GM08714 (cell line): ENCODE data around the gene CTSL.
A peak's percentile ranks its signal among the peaks of the same experiment; 100 is the strongest.
"Not testable (repeated sequence)": the region's sequence is repeated elsewhere in the genome, so short reads cannot be mapped to it uniquely, and the experiment has no call there.

Experiments used
- H3K4me3 ChIP-seq: fragments of 200-500 bp; sonication (Bioruptor generic); 2 replicates; pipeline ENCODE4 v1.5.1; 2014; ENCODE audit warnings: mild to moderate bottlenecking, low read length, inconsistent platforms
- ZNF274 ChIP-seq: IDR thresholded peaks from 2 replicates; pipeline ENCODE4 v1.6.1; 2012; ENCODE audit warnings: mild to moderate bottlenecking, low read depth, low read length

The CTSL gene

DNA sequence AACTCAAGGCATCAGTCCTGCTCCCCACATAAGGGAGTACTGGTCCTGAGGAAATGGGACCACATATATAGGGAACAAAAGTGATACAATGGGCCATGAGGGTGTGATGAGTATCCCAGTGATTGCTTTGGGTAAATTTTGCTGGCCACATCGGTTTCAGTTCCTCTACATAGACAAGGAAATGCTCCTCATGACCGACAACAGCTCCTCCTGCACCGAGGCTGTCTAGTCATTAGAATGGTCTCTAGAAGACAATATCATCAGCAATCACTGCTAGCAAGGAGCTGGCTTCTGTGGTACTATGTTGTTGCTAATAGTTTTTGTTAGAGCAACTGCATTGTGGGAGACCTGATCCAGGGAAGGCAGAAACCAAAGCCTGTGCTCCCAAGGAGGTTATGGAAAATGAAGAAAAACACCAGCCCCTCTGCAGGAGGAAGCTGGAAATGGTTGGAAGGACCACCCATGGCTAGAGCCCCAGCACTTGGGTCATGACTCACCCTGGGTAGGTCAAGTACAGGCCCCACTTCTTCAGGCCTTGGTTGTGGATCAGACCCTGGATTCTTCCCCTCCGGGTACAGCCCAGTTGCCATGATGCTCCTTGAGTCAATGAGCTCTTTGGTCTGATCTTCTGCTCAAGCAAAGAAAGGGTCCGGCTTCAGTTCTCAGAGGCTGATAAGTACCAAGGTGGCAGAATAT, 3.4 kb upstream of the CTSL start:
- no peak overlapping the region for H3K4me3 ChIP-seq
- TF ChIP-seq ZNF274 = no peak

DNA sequence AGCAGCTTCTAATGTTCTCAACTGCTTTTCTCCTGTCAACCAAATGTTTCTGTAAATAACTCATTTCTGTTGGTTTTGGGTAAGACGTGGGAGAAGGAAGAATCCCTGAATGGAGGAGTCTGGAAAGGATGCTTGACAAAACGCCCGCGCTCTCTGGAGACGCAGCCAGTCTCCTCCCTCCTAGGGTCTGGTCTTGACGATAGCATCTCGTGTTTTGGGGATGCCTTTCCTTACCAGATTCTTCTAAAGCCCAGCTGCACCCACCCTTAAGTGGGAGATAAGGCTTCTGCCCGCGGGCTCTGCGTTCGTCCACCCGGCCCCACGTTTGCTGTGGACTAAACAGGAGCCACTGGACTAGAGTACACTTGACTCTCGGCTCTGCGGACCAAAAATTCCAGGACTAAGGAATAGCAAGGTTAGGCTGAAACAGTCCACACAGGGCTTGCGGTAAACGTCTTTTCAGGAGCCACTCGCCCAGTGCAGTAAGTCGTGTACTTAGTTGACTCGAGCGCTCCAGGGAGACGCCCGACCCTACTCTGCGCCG, 491 bp upstream of the CTSL start:
- TF ChIP-seq ZNF274 = no peak
- peak overlapping the region; percentile 23; the same call in 1 of the 2 replicates for H3K4me3 ChIP-seq

DNA sequence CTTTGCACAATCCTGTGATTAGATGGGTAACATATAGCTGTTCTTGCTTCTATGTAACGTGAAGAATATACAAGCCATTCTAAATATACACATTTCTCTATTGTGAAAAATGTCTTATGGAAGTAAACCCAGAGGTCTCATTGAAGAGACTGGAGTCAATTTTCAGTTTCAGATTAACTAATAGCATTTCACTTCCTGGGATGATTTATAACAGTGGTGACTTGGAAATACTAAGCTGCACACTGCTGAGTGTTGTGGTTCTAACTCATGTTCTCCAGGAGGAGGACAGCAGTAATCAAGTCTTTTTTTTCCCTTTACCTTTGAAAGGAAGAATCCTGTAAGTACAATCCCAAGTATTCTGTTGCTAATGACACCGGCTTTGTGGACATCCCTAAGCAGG, 3.3 kb downstream of the CTSL start:
- no peak for TF ChIP-seq ZNF274
- H3K4me3 ChIP-seq = no peak overlapping the region

DNA sequence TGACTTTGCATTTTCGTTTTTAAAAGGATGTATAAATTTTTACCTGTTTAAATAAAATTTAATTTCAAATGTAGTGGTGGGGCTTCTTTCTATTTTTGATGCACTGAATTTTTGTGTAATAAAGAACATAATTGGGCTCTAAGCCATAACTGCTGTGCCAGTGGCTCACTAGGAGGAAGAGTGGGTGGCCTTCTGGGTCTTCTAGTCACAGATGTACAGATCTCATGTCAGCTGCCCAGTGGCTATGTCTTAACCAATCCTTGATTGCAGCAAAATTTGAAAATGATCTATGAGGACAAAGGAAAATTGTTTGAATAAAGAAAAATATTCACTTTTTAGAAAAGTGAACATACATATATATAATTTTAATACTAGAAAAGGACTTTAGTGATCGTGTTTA, 5.4 kb downstream of the CTSL start:
- no peak for TF ChIP-seq ZNF274
- H3K4me3 ChIP-seq = no peak overlapping the region

DNA sequence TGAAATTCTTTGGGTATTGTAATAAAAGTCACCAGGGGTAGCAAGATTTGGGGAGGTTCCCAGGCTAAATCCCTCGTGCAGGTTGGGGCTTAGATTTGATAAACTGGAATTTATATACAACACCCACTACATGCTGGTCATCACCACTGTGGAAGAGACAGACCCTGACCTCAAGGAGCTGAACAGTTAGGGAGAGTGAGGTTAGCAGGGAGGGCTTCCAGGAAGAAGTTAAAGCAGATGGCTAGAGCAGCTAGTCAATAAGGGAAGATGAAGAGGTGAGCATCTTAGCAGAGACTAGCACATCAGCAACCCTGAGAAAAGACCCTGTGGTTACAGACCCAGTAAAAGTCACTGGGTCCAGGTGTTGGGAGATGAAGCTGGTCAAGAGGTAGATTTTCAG, 6.4 kb downstream of the CTSL start:
- no peak overlapping the region for H3K4me3 ChIP-seq
- TF ChIP-seq ZNF274 = no peak

DNA sequence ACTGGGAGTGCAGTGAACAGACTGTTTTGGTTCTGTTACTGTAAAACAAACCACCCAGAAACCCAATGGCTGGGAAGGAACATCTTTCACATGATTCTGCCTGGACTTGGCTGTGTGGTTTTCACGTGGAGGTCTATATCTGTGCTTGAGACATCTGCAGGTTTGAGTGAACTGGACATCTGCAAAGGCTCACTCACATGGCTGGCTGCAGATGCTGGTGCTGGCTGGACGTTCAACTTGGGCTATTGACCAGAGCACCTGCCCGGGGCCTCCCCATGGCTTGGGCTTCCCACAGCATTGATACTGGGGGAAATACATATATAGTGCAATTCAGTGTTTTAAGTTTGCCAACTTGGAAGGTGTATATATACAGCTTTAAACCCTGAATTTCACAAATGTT, 6.8 kb downstream of the CTSL start:
- TF ChIP-seq ZNF274 = no peak
- no peak overlapping the region for H3K4me3 ChIP-seq

DNA sequence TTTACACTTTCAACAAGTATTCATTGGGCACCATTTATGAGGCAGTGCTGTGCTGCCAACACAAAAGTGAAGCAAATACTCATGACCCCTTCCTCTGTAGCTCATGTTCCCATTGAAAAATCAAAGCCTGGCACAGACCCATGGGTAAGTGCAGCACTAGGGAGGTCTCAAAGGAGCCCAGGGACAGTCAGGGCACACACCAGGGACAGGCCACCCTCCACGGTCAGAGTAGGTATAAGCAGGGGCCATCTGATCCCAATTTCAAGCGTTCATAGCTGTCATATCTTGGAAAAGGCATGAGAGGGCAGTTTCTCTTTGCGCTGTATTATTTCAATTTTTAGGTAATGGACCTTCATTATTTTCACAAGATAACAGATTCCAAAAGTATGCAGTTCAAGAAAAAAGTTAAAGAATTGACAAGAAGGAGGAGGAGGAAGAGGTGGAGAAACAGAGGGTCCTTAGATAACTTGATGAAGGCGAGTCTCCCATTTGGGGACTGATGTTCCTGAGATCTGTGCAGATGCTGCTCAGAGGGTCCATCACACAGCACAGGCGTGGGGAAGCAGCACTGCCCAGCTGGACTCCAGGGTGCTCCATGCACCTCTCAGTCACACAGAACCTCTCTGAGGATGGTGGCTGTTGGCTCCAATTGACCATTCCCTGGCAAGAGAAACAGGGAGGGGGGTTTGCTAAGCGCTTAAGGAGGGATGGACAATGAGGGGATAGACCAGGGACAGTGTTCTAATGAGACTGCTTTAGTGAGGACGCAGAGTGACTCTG, 7.5 kb downstream of the CTSL start:
- no peak overlapping the region for H3K4me3 ChIP-seq
- TF ChIP-seq ZNF274 = no peak

DNA sequence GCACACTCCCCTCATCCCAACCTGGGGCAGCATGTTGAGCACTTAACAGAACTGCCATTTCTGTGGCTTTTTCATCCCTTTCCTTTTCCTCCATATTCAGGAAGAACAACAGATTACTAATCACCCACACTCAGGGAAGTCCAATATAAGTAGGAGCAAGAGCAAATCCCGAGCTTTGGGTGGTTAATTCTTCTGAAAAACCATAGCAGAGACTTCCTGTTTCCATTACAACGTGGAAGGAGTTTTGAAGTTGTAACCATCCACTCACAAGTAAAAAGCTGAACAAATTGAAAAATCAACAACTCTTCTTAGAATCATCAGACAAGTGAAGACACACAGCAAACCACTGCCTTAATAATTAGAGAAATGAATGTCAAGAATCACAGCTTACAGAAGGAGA, 8.2 kb downstream of the CTSL start:
- no peak overlapping the region for H3K4me3 ChIP-seq
- no peak for TF ChIP-seq ZNF274

DNA sequence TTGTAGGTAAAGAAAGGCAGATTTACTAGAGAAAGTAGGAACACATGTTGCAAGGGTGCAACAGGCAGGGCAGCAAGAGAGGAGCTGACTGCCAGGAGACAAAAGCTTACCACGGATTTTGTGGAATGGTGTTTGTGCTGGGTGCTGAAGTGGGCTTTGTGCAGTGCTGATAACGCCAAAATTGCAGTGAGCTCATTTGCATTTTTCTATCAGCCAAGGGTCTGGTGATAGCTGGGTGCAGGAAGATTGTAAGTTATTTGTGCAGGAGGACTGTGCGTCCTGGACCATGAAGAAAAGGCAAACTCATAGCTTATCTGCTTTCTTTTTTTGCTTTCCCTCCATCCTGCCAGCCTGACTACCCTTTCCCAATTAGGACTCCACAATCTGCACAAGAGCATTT, 13.6 kb downstream of the CTSL start:
- H3K4me3 ChIP-seq = no peak overlapping the region
- TF ChIP-seq ZNF274 = no peak

DNA sequence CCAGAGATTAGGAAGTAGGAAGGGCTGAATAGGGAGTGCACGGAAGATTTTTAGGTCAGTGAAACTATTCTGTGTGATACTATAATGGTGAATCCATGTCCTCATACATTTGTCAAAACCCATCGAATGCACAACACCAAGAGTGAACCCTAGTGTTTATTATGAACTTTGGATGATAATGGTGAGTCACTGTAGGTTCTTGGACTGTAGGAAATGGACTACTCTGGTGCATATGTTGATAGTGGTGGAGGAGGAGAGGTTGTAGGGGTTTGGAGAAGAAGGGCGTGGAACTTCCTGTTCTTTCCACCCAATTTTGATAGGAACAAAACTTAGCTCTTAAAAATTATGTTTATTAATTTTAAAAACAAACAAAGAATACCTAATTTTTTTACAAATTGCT, 14.3 kb downstream of the CTSL start:
- no peak overlapping the region for H3K4me3 ChIP-seq
- no peak for TF ChIP-seq ZNF274

DNA sequence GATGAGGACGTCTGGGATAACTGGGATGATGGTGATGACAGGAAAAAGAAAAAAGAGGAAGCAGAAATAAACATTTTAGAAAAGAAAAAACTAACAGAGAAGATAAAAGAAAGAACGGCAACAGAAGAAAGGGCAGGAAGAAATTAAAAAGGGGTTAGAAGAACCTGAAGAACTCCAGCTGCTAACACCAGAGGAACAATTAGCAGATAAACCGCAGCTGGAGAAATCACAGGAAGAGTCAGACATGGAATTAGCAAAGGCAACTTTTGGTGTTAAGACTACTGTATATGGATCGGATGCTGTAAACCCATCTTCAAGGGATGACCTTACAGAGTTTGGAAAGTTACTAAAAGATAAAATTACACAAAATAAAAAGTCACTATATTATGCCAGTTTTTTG, 15.4 kb downstream of the CTSL start:
- TF ChIP-seq ZNF274 = no peak
- H3K4me3 ChIP-seq = no peak overlapping the region

DNA sequence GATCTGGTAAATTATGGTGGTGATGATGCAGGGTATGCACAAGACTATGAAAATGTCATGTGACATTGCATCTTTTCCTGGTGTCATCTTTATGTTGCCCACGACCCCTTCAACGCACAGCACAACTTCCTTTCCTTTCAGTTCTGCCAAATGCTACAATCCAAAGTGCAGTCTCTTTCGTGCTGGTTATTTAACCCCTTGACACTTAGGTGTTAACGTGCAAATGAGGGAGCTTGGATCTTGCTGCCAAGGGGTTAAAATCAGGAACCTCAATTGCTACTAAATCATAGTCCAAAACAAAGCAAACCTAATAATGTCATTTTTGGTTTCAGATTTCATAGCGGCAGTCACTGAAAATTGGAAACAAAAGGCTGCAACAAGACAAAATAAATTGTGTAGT, 16.0 kb downstream of the CTSL start:
- TF ChIP-seq ZNF274 = no peak

DNA sequence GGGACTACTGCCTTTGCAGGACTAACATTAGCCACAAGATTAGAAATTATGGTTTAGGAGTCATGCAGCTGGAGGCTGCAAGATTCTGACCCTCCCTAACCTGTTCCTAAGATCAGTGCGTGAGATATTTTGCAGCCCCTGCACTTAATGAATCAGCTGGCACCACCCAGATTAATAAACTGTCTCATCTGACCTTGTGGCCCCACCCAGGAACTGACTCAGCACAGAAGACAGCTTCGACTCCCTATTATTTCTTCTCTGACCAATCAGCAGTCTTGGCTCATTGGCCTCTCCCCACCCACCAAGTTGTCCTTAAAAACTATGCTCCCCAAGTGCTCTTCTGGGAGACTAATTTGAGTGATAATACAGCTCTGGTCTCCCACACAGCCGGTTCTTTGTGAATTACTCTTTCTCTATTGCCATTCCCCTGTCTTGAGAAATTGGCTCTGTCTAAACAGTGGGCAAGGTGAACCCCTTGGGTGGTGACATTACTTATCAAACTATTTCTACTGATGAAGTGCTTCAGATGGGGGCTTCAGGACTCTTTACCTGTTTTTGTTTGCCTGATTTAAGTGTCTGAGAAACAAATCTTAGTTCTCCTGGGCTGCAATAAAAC, 17.0 kb downstream of the CTSL start:
- H3K4me3 ChIP-seq = no peak overlapping the region
- TF ChIP-seq ZNF274 = no peak

More for the DNA sequence above, 16.0 kb downstream of the CTSL start:
- H3K4me3 ChIP-seq = no peak overlapping the region

DNA sequence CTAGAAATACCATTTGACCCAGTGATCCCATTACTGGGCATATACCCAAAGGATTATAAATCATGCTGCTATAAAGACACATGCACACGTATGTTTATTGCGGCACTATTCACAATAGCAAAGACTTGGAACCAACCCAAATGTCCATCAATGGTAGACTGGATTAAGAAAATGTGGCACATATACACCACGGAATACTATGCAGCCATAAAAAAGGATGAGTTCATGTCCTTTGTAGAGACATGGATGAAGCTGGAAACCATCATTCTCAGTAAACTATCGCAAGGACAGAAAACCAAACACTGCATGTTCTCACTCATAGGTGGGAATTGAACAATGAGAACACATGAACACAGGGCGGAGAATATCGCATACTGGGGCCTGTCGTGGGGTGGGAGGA, 18.3 kb downstream of the CTSL start:
- not testable (repeated sequence) for H3K4me3 ChIP-seq

DNA sequence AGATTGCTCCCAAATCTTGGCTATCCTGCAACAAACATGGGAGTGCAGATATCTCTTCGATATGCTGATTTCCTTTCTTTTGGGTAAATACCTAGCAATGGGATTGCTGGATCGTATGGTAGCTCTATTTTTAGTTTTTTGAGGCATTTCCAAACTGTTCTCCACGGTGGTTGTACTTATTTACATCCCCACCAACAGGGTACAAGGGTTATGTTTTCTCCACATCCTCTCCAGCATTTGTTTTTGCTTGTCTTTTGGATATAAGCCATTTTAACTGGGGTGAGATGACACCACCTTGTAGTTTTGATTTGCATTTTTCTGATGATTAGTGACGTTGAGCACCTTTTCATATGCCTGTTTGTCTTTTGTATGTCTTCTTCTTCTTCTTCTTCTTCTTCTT, 20.3 kb downstream of the CTSL start:
- no peak overlapping the region for H3K4me3 ChIP-seq
- no peak for TF ChIP-seq ZNF274

DNA sequence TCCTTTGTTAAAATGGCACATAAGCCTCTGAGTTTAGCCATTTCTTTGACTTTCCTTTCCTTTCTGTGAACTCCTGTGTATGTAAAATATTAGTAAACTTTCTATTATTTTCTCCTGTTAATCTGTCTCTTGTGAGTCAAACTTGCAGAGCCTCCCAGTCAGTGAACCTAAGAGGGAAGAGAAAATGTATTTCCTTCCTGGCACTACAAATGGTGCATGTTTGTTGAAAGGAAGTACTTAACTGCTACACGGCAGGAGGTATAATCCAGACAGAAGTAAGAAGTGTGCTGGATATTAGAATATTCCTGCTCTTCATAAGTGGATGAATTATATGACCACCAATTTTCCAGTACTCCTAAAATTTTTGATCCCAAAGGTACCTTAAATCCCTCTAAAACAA, 23.0 kb downstream of the CTSL start:
- no peak overlapping the region for H3K4me3 ChIP-seq
- no peak for TF ChIP-seq ZNF274
